HEK293T (cell line): Measurements from ENCODE around the gene THOC5.
"Not testable (repeated sequence)": the region's sequence is repeated elsewhere in the genome, so short reads cannot be mapped to it uniquely, and the experiment has no call there.

Experiments used
- ARNT ChIP-seq: fragments of 450-650 bp; IDR thresholded peaks from 2 replicates; pipeline ENCODE4 v1.6.1; 2017; ENCODE audit warnings: mild to moderate bottlenecking
- BHLHE40 ChIP-seq: fragments of 450-650 bp; IDR thresholded peaks from 2 replicates; pipeline ENCODE4 v1.6.1; 2016; ENCODE audit warnings: mild to moderate bottlenecking, moderate library complexity, borderline replicate concordance
- ELF4 ChIP-seq: fragments of 450-650 bp; IDR thresholded peaks from 2 replicates; pipeline ENCODE4 v1.6.1; 2017; ENCODE audit warnings: antibody characterized with exemption
- FOXA1 ChIP-seq: fragments of 450-650 bp; IDR thresholded peaks from 2 replicates; pipeline ENCODE4 v1.6.1; 2016; ENCODE audit warnings: mild to moderate bottlenecking
- FOXK2 ChIP-seq: fragments of 450-650 bp; IDR thresholded peaks from 2 replicates; pipeline ENCODE4 v1.6.1; 2016; ENCODE audit warnings: mild to moderate bottlenecking
- FOXM1 ChIP-seq: fragments of 450-650 bp; IDR thresholded peaks from 2 replicates; pipeline ENCODE4 v1.6.1; 2017; ENCODE audit warnings: mild to moderate bottlenecking, borderline replicate concordance
- HDGF ChIP-seq: fragments of 450-650 bp; IDR thresholded peaks from 2 replicates; pipeline ENCODE4 v1.6.1; 2017; ENCODE audit warnings: antibody characterized with exemption, borderline replicate concordance
- LEF1 ChIP-seq: fragments of 450-650 bp; IDR thresholded peaks from 2 replicates; pipeline ENCODE4 v1.6.1; 2017; ENCODE audit warnings: mild to moderate bottlenecking, borderline replicate concordance
- NFRKB ChIP-seq: fragments of 450-650 bp; IDR thresholded peaks from 2 replicates; pipeline ENCODE4 v1.6.1; 2016; ENCODE audit warnings: mild to moderate bottlenecking, moderate library complexity
- PKNOX1 ChIP-seq: fragments of 450-650 bp; IDR thresholded peaks from 2 replicates; pipeline ENCODE4 v1.6.1; 2016
- SP1 ChIP-seq: fragments of 450-650 bp; IDR thresholded peaks from 2 replicates; pipeline ENCODE4 v1.6.1; 2017
- SUZ12 ChIP-seq: fragments of 450-650 bp; IDR thresholded peaks from 2 replicates; pipeline ENCODE4 v1.6.1; 2016; ENCODE audit warnings: mild to moderate bottlenecking
- TARDBP ChIP-seq: fragments of 450-650 bp; IDR thresholded peaks from 2 replicates; pipeline ENCODE4 v1.6.1; 2016
- ZNF384 ChIP-seq: fragments of 450-650 bp; IDR thresholded peaks from 2 replicates; pipeline ENCODE4 v1.6.1; 2016

- not testable (repeated sequence) for TF ChIP-seq FOXA1, BHLHE40, PKNOX1, ELF4, LEF1, SP1, TARDBP, HDGF, NFRKB, SUZ12, FOXK2, FOXM1, ARNT, ZNF384
Measured at GRCh38 chr22:29597871-29598683, 44.5 kb upstream of the THOC5 start.
